MV-4-11 (cell line): ENCODE results near the gene BBLN.
A peak's percentile ranks its signal among the peaks of the same experiment; 100 is the strongest.
"Not testable (repeated sequence)": the region's sequence is repeated elsewhere in the genome, so short reads cannot be mapped to it uniquely, and the experiment has no call there.

Experiments
- DNase-seq: peaks from one replicate; lab custom pipeline; 2025; lab: John Stamatoyannopoulos, UW

The BBLN gene

DNA sequence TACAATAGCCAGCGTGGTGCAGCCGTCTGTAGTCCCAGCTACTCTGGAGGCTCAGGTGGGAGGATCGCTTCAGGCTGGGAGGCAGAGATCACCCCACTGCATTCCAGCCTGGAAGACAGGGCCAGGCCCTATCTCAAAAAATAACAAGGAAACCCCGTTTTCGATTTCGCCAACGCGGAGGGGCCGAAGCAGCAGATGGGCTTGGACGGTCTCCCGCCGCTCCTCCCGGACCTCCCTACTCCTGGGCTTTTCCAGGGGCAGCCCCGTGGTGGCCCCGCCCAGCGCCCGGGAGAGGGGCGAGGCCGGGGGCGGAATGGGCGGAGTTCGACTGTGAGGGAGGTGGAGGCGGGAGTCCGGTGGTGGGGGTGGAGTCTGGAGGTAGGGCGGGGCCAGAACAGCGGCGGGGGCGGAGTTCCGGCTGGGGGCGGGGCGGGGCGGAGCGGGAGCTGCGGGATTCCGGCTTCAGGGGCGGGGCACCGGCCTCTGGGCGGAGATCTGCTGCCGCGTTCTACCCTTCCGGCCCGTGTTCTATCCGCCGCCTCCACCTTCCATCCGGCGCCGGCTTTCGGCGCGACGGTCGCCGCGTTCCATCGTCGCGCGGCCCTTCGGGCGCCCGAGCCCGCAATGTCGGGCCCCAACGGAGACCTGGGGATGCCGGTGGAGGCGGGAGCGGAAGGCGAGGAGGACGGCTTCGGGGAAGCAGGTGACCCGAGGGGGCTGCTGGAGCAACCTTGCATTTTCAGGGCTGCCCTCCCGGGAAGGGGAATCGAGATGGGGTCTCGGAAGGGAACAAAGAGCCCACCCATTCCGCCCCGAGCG is at the start of gene BBLN:
BBLN (plus strand) TSS at position 482 of the 819 bp plus-strand sequence; CDS start at position 625, 143 bp downstream.
- peak; percentile 75 for DNase-seq

DNA sequence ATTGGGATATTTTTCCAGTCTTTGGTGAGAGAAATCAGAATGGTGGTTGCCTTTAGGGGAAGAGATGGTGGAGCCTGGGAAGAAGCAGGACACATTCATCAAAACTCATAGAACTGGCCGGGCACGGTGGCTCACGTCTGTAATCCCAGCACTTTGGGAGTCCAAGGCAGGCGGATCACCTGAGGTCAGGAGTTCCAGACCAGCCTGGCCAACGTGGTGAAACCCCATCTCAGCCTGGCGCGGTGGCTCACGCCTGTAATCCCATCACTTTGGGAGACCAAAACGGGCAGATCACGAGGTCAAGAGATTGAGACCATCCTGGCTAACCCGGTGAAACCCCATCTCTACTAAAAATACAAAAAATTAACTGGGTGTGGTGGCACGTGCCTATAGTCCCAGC is 48.3 kb upstream of the BBLN start:
- DNase-seq: not testable (repeated sequence)

DNA sequence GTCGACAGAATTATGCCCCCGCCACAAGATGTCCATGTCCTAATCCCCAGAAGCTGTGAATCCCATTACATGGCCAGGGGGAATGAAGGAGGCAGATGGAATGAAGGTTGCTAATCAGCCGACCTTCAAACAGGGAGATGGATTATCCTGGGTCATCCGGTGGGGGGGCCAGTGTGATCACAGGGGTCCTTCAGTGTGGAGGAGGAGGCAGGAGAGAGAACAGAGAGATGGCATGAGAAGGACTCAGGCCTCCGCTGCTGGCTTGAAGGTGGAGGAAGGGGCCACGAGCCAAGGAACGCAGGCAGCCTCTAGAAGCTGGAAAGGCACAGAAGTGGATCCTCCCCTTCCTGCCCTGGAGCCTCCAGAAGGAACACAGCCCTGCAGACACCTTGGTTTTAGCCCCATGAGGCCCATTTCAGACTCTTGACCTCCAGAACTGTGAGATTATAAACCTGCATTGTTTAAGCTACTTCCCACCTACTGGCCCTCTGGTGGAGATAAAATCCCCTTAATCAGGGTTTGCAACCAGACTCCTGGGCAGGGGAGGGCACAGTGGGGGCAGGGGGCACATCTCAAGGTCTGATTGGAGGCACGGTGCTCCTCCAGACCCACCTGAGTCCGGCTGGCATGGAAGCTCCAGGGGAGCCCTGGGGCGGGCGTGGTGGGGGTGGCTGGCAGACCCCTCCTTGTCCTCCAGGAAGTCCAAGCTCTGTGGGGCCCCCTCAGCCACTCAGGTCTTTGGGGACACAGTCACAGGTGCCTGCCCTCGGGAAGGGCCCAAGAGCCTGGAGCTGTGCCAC is 46.3 kb upstream of the BBLN start:
- DNase-seq: no peak

DNA sequence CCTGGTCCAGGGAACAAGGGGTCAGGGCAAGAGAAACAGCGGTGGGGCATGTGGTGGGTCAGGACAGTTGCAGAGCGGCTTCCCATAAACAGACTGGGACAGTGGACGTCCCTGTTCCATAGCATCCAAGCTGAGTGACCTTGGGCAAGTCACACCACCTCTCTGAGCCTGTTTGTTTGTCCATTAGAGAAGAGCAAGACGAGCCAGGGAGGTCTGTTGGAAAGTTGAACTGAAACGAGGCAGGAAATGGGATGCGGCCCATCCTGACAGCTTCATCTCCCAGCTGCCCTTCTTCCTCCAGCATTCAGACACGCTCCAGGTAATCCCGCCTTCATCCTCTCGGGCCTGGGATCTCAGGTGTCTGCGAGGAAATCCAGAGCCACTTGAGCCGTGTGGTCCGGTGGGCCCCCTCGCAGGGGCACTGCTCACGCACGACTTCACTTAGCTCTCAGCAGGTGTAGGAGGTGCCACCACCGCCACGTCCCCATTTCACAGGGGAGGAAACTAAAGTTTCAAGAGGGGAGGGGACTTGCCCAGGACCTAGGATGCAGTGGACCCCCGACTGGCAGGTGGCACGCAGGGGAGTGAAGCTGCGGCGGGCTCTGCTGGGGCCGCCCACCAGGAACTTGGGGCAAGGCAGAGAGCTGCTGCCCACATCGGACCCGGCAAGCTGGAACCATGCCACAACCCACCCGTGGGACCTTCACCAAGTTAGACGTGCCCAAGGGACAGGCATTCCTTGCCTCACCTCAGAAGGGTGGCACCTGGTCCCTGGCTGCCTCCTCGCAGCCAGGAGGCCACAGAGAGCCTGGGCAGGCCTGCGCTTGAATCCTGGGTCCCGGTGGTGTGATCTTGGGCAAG is 45.5 kb upstream of the BBLN start:
- DNase-seq: no peak

DNA sequence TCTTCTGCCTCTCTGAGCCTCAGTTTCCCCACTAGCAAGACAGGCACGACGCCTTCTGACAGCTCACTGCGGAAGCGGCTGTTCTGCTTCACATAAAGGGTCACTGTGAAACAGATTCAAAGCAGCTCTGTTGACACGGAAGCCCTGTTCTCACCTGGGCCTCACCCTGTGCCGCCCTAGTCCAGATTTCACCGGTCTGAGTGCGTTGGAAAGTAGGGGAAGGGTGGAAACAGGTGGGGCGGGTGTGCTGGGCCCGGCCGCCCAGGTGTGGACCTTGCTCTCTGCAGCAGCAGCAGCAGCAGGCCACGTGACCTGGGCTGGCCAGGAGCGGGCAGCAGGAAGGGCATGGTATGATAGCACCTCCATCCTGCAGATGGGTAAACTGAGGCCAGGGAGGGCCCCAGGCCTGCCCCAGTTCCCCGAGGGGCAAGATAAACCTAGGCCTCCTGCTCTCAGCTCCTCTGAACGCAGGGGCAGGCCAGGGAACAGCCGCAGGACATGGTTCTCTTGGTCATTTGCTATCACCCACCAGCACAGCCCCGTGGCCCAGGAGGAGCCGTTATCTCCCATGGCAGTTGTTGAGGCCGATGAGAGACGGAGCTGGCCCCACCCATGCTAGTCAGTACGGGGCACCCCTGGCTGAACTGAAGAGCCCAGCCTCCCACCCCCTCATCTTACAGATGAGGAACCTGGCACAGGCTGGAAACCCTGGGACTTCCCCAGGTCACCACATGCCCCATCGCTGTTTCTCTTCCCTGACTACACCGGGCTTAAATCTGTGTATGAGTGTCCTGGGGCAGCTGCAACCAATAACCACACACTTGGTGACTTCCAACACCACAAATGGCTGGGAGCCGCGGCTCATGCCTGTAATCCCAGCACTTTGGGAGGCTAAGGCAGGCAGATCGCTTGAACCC is 44.6 kb upstream of the BBLN start:
- DNase-seq: peak; percentile 11

DNA sequence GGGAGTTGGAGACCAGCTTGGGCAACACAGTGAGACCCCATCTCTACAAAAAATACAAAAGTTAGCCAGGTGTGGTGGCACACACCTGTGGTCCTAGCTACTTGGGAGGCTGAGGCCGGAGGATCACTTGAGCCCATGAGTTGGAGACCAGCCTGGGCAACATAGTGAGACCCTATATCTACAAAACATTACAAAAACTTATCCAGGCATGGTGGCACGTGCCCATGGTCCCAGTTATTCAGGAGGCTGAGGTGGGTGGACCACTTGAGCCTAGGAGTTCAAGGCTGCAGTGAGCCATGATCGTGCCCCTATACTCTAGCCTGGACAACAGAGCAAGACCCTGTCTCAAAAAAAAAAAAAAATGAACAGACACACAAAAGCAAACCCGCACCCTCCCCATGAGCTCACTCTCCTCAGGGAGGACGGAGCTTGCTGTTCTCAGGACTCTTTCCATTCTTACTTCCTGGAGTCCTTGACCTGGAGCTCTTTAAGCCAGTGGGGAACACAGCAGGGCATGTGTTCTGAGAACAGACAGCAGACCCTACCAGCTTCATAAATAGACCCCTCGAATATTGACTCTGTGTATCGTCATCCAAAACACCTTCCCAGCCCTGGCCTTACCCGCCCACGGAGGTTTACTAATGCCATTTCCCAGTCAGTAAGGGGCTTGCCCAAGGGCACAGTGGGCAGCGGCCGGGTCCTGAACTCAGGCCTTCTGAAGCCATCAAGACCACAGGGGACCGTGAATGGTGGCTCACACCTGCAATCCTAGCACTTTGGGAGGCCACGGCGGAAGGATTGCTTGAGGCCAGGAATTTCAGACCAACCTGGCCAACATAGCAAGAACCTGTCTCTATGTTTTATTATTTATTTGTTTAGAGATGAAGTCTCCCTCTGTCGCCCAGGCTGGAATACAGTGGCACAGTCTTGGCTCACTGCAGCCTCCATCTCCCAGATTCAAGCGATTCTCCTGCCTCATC is 43.7 kb upstream of the BBLN start:
- DNase-seq: no peak

- peak; percentile 80 for DNase-seq
Observed at GRCh38 chr9:128117613-128118471, 42.2 kb upstream of the BBLN start.

GRCh38 chr9:128118472-128118857 is 41.6 kb upstream of the BBLN start:
- no peak for DNase-seq

- DNase-seq: no peak
Observed at GRCh38 chr9:128118971-128119665, 40.9 kb upstream of the BBLN start.

DNA sequence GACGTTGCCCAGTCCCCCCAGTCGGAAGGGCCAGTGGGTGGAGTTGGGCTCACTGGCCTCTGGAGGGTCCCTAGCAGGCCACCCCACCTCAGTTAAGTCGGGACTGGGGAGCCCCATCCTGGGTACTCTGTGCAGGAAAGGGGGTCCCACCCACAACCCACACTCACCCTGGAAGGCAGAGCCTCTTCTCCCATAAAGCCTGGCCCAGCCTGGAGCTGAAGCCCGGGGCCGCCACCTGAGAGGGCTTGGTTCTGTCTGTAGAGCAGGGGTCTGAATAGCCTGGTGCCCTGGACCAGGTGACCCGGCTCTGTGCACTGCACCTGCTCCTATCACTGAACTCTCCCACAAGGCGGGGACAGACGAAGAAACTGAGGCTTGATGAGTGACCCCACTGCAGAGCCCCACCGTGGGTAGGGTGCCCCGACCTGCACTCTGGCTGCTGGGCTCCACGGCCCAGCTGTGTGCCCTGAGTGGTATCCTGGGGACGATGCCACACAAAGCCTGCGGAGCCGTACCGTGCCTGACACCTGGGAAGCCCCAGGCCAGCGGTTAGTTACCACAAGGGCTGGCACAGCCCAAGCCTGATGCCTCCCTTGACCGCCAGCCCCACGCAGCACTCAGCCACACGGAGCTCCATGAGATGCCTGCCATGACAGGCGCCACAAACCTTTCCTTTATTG is 39.9 kb upstream of the BBLN start:
- DNase-seq: no peak

- no peak for DNase-seq
Observed at GRCh38 chr9:128120741-128121465, 39.2 kb upstream of the BBLN start.

- DNase-seq: no peak
Observed at GRCh38 chr9:128121466-128121810, 38.6 kb upstream of the BBLN start.

- no peak for DNase-seq
Observed at GRCh38 chr9:128121924-128122808, 37.9 kb upstream of the BBLN start.

GRCh38 chr9:128122809-128123175 is 37.3 kb upstream of the BBLN start:
- no peak for DNase-seq

- DNase-seq: no peak
Observed at GRCh38 chr9:128123451-128124080, 36.5 kb upstream of the BBLN start.

DNA sequence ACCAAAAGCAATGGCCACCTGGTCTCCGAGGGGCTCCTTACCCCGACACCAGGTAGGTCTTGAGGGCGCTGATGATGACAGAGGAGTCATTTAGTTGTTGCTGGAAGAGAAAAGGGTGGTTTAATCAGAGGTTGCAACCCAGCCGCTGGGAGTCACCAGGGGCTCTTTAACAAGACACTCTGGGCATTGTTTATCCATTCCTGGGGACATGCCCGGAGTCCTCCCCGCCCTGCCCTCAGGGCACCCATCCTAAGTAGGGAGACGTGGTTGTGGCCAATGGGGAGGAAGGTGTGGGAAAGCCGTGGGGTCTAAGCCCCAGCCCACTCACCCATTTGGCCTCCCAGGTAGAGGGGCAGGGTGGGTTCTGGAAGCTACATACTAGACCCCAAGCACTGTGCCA is 35.6 kb upstream of the BBLN start:
- DNase-seq: no peak
